ENCODE measurements around the gene HS3ST4. TPM values are rescaled to one million over a fixed set of nuclear protein-coding genes. Genes with fewer than 3 reads are reported as not detected.

Gene HS3ST4
- total and polyA plus RNA-seq, 2 of the 4 experiments (the other 2 are of a cell fraction) = not detected

DNA sequence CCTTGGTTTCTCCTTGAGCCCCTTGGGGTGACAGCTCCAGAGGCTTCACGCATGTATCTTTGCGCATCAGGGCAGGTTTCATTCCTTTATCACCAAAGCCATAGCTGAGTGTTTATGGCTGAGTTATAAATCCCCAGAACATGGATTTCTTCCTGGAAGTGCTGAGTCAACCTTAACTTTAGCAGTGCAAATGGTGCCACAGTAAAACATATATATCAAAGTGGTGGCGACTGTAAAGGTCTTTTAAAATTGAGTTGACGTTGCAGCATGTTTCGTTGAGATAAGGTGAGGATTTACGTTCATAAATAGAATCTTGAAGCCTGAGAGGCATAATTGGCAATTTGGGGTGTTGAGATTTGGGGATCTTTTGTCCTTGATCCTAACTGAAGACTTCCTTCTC is 214.1 kb downstream of the HS3ST4 start:
- Histone ChIP-seq H3K4me1 (ENCODE audit: control insufficient read depth, insufficient read depth, low read length) (no peaks in the 10 kb centered on the region), H4K5ac (ENCODE audit: low read depth, low read length) (no peak overlapping the region), H2AFZ (replicated peaks; ENCODE audit: low read length, poor library complexity) (no peak overlapping the region), H4K91ac (ENCODE audit: insufficient read depth, low read depth, low read length) (no peak overlapping the region), H4K20me1 (ENCODE audit: insufficient read depth, low read length) (no peaks in the 10 kb centered on the region), H4K8ac (ENCODE audit: low read depth in 2 of 2, low read length in 2 of 2) (no peak overlapping the region), H3K27ac (ENCODE audit: insufficient read depth, low read length) (no peak overlapping the region), H3K79me1 (ENCODE audit: low read depth in 1 of 2, low read length in 2 of 2) (no peaks in the 10 kb centered on the region), H3K14ac (replicated peaks; ENCODE audit: low read depth, low read length) (no peak overlapping the region), H3K4me3 (ENCODE audit: insufficient read depth, low read depth, low read length) (no peak overlapping the region), H2AK5ac (ENCODE audit: low read depth, low read length) (no peak overlapping the region), H3K4ac (ENCODE audit: low read depth, low read length) (no peak overlapping the region), H3K56ac (ENCODE audit: extremely low read depth, insufficient read depth, low read length) (no peak overlapping the region), H3K9ac (ENCODE audit: low read depth, low read length) (no peak overlapping the region), H3K9me3 (ENCODE audit: control insufficient read depth, insufficient read depth, low read length) (peaks cover 4% of the 10 kb centered on the region; the same call in 1 of the 2 replicates), H2BK5ac (ENCODE audit: low read depth, low read length, poor library complexity, severe bottlenecking) (no peak overlapping the region), H3K4me2 (ENCODE audit: low read depth, low read length) (no peak overlapping the region), H2BK120ac (ENCODE audit: low read depth, low read length) (no peak overlapping the region), H3K23ac (ENCODE audit: low read depth, low read length) (no peak overlapping the region), H2AK9ac (replicated peaks; ENCODE audit: low read depth, low read length, poor library complexity) (no peak overlapping the region), H3K36me3 (ENCODE audit: control insufficient read depth, insufficient read depth, low read length) (no peaks in the 10 kb centered on the region), H2BK20ac (ENCODE audit: low read depth, low read length) (no peak overlapping the region), H2BK15ac (ENCODE audit: low read depth, low read length) (no peak overlapping the region), H3K9me1 (ENCODE audit: insufficient read depth, low read length) (no peaks in the 10 kb centered on the region), H3K27me3 (ENCODE audit: control insufficient read depth, insufficient read depth, low read length) (no peaks in the 10 kb centered on the region), H3K18ac (ENCODE audit: low read depth, low read length) (no peak overlapping the region)
- intact Hi-C loops (cut with micrococcal nuclease) (no loop called here), dilution Hi-C loops (cut with HindIII; ENCODE audit: low sequenced_read_pairs, unreplicated experiment) (no loop called here), in situ Hi-C loops (cut with MboI; ENCODE audit: low sequenced_read_pairs) (no loop called here)
- ATAC-seq (ENCODE audit: low read depth) (no peak), DNase-seq (no peak)
- WGBS, 2 experiments (ENCODE audit: extremely low coverage in 2 of 2, insufficient read length in 1 of 2) = no CpG with 5 or more reads among the region's 6 CpGs
- BruUV-seq (replicated peaks) = no TSS peak
- ChIA-PET POLR2A (ENCODE audit: unreplicated experiment) (no interaction called here), CTCF (no interaction called here)
- TF ChIP-seq RCOR1 (IDR thresholded peaks at IDR 0.05; ENCODE audit: insufficient replicate concordance, low read length) (no peak), MAFK (IDR thresholded peaks at IDR 0.05; ENCODE audit: low read depth, low read length) (no peak), MAZ (IDR thresholded peaks at IDR 0.05; ENCODE audit: borderline replicate concordance, low read depth, low read length) (no peak), CHD1 (IDR thresholded peaks at IDR 0.05; ENCODE audit: low read depth, low read length) (no peak), POLR2A (IDR thresholded peaks at IDR 0.05; ENCODE audit: low read depth, low read length) (no peak), NFE2L2 (IDR thresholded peaks at IDR 0.05; ENCODE audit: low read depth, low read length) (no peak), RFX5 (IDR thresholded peaks at IDR 0.05; ENCODE audit: low read depth, low read length) (no peak), MXI1 (IDR thresholded peaks at IDR 0.05; ENCODE audit: borderline replicate concordance, low read depth, low read length) (no peak), FOS (IDR thresholded peaks at IDR 0.05; ENCODE audit: low read depth, low read length) (no peak)

Data from IMR-90 (cell line).